GM21619 (cell line): Measurements from ENCODE around the gene LACTB.

Experiments
- ATAC-seq: cut with Tn5 transposase; IDR thresholded peaks from one replicate; pipeline ENCODE4 v1.9.1; 2021; ENCODE audit not compliant: unreplicated experiment

Gene LACTB

GRCh38 chr15:63166219-63166618 is 44.6 kb downstream of the LACTB start:
- no peak for ATAC-seq

- ATAC-seq = no peak
These were observed 48.1 kb downstream of the LACTB start for GRCh38 chr15:63169788-63170187.

DNA sequence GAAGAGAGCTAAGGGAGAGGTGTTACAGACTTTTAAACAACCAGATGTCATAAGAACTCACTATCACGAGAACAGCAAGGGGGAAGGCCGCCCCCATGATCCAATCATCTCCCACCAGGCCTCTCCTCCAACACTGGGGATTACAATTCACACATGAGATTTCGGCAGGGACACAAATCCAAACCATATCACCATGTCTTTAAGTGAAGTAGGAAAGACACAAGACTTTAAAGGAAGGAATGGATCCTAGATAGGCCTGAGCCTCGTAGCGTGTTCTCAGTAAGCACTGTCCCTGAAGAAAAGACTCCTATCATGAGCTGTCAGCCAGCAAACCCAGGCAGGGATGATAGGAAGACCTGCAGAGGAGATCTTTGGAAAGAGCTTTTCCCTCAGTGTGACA is 50.7 kb downstream of the LACTB start:
- no peak for ATAC-seq

DNA sequence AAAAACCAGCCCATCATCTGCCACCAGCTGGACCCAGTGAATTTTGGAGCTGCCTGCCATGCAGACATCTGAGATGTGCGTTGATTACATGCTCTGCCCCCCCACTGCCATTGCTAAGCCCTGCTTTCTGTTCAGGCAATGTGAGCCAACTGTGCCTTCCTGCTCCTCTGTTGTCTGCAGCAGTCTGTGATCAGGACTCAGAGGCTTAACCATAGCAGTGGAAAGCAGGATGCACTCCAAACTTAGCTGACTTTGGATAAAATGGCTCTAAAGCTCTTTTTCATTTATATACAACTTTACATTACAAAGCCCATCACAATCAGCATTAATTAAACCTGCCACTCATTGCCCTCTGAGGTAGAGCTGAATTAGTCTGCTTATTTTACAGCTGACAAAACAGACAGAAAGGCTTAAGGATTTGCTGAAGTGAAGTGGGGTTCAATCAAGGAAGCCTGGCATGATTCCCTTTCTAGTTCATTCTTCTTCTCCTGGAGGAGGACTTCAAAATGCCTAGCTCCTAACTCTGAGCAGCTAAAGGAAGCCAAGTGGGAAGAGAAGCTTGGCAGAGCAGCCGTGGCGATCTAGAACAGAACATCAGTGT is 51.3 kb downstream of the LACTB start:
- no peak for ATAC-seq

GRCh38 chr15:63176302-63176701 is 54.6 kb downstream of the LACTB start:
- ATAC-seq = no peak

DNA sequence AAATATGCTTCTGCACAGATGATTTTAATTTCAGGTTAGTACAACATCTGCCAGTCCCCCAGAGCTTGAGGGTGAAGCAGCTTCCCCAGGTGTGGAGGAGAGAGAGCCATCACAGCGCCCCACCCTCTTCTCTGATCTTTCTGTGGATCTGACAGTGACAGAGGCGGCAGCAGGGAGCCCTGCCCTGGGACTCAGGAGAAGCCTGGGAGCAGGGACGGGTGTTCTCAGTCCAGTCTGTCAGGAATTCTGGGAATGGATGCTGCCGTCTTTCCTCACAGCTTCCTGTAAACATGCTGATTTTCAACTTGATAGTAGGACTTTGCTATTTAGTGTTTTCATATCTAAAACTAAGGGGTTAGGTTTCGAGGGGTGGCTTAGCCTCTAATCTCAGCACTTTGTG is 56.4 kb downstream of the LACTB start:
- no peak for ATAC-seq

GRCh38 chr15:63180746-63181145 is 59.1 kb downstream of the LACTB start:
- ATAC-seq = no peak

DNA sequence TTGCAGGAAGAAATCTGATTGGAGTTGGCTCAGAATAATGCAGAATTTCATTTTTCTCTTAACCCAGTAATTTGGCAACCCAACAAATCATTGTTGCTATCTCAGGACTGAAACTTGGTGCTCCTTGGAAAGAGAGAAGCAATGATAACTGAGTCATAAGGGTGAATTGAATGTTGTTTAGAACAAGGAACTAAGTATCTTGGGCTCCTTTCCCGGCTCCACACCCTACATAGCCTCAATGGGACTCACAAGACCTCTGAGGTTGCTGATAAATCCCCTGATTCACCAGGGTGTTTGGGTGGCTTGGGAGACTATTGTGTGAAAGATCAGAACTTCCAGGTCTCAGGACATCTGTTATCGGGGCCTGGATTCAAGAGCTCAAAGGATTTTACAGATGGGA is 60.0 kb downstream of the LACTB start:
- no peak for ATAC-seq

DNA sequence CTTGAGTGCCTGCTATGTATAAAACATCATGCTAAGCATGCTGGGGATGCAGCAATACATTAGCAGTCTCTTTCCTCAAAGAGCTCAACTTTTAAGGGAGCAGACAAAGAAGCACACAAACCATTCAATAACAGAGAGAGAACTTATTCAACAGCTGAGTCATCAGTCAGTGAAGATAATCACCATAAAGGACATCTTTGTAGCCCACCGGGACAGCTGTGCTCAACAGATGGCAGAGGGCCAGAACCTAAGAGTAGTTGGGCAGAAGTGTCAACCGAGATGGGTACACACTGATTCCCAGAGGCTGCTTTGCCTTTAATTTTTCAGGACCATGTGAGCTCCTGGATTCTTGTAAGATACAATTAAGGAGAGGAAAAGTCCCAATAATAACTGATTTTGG is 63.5 kb downstream of the LACTB start:
- ATAC-seq = no peak

DNA sequence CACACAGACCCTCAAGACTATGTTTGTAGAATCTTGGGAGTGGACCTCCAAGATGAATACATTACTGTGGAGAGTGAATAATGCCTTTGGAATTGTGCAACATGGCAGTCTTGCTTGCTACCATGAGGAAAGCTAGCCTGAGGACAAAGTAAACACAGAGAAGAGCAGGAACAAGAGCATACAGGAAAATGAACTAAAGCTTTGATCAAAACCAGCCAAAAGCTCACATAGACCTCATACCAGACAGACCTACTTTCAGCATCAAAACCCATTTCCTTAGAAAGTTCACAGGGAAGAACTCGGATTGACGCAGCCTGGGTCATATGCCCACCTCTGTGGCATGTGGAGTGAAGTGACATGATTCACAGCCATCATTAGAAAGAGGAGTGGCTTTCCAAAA is 64.4 kb downstream of the LACTB start:
- ATAC-seq = no peak

- ATAC-seq = no peak
These were observed 66.0 kb downstream of the LACTB start for GRCh38 chr15:63187589-63188226.

DNA sequence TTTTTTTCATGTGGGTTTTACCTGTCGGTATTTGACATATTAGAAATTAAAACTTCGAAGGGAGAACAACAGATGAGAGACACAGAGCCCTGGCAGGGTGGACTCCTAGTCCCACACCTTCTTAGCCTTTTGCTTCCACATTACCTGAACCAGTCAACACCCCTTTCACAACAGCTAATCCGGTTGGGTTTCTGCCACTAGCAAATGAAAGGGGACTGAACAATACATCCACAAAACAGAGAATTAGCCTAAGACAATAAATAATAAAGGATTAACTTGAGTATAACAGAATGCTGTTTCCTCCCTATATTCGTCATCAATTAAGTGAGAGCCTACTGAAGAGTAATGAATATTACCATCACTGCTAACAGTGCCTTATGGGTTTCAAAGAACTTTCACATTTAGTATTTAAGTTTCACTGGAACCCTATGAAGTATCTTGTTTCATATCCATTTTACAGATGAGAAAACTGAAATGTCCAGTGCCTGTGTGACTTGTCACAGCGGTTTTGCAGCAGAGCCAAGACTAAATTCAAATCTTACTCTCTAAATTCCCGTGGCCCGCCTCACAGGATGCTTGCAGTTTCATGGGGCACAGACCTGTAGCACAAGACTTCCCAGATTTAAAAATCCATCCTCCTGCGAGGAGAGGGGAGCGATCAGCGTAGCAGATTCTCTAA is 66.7 kb downstream of the LACTB start:
- ATAC-seq = peak; percentile 11

DNA sequence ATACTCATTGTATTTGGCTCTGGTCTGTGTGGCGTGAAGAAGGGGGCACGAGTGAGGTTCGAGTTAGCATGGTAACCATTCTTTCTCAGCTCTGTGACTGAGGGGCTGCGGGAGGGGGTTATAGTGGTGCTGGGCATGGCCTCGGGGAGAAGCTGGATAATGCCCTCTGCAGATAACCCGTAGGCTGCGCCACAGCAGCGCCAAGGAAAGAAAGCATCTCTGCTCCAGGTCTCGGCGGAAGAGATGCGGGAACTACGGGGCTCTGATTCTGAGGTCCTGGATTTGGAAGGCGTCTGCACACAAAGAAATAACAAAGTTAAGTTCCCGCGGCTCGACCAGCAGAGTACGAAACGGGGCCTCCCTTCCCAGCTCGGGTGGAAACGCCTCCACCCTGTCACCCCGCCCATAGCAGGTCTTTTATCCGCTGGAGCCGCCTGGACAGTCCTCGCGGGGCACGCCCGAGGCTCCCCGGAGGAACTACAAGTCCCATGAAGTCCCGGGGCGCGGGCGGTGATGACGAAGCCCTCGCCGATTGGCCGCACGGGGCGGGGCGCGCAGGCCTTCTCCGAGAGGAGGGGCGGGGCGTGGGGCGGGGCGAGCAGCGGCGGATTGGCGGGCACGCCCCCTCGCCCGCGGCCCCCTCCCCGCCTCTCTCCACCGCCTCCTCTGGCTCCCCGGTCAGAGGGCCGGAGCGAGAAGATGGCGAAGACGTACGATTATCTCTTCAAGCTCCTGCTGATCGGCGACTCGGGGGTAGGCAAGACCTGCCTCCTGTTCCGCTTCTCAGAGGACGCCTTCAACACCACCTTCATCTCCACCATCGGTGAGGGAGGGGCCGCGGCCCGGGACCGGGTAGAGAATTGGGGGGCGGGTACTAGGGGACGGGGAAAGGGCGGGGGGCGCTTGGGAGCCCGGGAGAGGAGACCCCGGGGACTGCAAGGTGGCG is 67.5 kb downstream of the LACTB start, which contains the start of gene RAB8B:
Gene RAB8B, plus strand, starts transcription at position 681 of the 946 bp plus-strand sequence. Its CDS starts 19 bp downstream, at position 700.
- peak; percentile 67 for ATAC-seq

DNA sequence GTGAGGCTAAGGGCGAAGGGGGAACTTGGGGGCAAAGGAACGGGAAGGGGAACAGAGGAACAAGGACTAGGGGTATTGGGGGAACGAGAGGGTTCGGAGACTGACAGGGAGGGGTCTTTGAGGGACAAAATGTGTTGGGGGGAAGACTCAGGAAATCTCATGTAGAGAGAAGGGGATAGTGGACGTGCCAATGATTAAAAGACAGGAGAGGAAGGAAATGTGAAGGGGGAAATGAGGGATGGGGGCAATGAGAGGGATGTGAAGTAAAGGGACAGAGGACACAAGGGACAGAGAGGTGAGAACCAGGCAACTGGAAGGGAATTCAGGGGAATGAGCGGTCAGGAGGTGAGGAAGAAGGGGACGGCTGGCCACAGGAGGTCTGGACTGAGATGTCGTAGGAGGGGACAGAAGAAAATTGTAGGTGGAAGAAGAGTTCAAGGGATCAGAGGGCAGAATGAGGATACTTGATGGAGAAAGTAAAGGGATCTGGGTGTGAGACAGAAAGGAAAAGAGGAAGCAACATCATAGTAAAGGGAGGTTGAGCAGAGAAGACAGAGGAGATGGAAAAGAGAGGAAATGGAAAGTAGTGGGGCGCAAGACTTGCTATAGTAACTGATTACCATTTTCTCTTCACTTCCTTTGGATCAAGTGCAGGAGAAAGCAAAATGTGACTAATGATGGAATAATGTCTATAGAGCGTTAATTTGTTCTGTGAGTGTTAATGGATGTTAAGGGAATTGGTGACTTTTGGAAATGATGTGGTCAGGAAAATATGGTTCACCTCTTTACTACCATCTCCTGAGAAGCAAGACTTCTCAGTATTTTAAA is 68.5 kb downstream of the LACTB start:
- ATAC-seq = no peak

DNA sequence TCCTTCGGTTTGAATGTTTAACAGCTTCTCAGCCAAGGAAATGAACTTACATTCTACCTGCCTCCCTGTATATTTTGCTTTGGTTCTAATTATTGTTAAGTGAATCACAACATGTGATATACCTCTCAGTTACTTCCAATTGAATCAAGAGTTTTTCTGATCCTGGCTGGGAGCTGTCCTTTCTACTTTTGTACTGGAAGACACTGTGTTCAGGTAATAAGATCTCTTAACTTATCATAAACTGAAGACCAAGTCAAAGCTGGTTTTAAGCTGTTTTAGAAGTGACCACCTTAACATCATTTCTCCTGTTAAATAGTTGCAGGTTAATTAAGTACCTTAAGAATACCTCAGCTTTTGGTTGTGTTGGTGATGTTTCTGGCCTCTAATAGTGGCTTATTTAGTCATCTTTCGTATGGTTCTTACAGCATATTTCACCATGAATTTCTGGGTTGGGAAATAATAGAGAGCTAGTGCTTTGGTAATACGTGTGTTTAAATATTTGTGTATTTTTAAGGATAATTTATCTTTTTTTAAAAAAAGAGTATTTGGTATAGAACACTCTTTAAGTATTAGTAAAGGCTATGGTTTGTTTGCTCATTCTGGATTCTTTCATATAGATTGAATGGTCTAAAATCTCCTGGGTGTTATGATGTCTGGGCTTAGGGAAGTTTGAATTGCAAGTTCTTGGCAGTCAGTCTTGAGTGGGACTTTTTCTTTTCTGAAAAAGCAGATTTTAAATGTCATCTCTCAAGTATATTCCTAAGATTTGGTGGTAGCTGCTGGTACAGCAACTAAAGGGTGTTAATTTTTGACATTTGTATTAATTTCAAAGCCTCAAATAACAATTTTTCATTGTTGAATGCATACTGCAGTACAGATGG is 69.3 kb downstream of the LACTB start:
- no peak for ATAC-seq
